Stimulated activated CD4-positive, alpha-beta T cell treated with anti-CD3 and anti-CD28 coated beads, Interleukin-4, amount 100 ng/mL, for 4 hours (primary cell): ENCODE data around the gene MICAL3.
A peak's percentile ranks its signal among the peaks of the same experiment; 100 is the strongest.

Source experiments
- DNase-seq, 2 experiments: peaks; one replicate each; pipeline ENCODE4 v3.0.0-alpha.2; 2020

The MICAL3 gene

DNA sequence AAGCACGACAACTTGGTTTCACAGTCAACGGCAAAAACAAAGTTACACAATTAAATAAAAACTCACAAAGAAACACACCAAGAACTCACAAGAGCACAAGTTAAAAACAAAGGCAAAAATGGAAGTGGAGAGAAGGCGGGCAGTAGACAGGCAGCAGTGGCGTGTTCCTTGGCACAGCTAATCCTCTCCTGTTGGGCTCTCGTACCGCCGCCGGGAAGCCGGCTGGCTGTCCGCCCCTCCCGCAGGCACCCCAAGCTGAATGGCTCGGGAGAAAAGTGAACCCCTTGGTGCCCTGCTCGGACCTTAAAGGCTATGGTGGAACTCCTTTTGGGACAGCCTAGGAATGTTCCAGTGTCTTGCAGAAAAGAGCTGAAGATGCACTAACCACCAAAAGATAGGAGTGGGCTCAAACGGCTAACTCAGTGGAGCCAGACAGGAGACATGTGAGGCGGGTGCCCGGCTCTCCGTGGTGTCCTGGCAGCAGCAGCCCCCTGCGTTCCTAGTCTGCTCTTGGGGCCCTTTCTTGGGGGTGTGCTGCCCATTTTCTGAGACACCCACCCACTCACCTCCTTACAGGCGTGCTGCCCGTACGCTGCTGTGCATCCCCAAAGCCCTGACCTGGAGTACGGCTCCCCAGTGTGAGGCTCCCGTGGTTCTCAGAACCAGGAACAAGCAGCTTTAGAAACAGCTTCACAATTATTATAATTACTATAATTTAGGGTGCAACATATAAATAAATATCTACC is 164.0 kb downstream of the MICAL3 start:
- DNase-seq = no peak

GRCh38 chr22:17858033-17858432 is 166.3 kb downstream of the MICAL3 start:
- DNase-seq = no peak

DNA sequence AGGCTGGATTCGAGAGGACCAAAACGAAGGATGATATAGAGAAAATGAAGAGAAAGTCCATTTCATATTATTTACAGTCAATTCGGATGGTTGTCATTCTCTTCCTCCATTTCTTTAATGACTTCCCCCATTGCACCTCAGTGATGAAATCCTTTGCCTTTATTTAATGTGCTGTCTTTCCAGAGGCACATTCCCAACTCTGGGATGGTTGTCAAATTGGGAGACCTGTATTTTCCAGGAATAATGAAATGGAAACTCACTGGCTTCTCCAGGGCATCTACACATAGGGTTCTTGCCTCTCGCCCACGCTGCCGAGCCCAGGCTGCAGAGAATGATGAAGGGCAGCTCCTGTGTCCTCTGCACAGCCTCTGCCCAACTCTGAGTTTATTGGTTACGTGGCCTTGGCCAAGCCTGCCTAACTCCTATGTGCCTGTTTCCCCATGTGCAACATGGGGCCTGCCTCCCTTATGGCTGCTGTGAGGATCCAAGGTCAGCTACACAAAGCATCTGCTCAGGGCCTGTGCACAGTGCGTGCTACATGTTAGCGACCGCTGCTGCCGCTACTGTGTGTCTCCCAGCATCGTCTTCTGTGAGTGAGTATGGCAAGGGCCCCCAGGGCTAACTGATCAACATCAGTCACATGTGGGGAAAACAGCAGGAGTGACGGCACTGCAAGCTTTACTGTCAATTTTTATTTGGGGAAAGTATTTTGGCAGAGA is 168.6 kb downstream of the MICAL3 start:
- DNase-seq = no peak

GRCh38 chr22:17853073-17853472 is 171.3 kb downstream of the MICAL3 start:
- no peak for DNase-seq

DNA sequence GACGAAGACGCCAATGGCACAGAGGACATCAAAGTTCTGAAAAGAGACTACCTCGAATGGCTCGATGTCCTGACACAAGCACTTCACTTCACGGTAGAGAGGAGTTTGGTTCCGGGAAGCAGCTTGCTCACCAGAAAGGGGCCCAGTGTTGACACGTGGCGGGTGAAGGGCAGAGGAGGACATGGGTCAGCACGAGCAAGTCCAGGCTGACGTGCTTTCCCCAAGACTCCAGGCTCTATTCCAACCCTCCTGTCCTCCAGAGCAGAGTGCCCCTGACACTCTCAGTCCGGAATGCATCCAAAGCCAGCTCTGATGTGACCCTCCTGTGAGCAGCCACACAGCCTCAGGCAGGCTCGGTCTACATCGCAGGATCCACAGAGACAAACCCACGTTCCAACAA is 172.6 kb downstream of the MICAL3 start:
- DNase-seq = no peak

DNA sequence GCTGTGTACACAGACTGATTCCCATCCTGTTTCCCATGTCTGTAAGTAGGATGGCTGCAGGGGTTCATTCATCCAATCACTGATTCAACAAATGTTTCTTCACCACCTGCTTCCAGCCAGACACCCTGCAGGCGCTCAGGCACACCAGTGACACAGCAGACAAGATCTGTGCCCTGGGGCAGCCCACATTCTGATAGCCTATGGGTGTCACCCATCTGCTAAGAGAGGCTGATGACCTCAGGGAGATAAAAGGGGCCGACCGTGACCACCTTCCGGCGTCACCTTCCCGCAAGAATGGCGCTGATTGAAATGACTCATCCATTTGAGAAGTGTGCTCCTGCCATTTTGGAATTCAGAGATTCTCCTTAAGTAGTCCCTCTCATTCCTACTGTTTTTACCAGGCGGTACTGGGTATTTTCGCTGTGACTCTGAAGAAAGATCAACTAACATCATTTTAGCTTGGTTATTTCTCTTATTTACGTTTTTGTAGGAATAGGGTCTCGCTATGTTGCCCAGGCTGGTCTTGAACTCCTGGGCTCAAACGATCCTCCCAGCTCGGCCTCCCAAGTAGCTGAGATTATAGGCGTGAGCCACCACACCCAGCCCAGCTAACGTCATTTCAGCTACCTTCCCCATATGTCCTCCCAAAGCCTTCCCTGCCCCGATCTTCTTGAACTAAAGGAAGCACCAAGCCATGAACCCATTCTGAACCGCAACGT is 176.8 kb downstream of the MICAL3 start:
- DNase-seq = no peak

- DNase-seq = no peak
Measured at GRCh38 chr22:17846326-17846992, 177.9 kb downstream of the MICAL3 start.

DNA sequence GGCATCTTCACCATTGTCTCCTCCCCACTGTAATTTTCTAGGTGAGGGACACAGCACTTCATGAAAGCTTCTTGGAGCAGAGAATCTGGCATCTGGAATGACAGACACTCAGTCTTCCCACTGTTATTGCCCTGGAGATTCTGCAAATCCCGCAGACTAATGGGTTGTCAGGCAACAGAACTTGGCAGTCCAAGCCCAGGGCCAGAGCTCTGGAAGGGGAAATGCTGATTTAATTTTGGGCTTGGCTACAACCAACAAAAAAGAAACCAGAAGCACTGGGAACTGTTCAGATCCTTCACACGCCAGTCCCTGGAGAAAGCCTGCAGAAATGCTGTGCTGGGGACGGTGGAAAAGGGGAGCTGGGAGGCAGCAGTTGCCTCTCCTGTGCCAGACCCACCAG is 178.6 kb downstream of the MICAL3 start:
- DNase-seq = no peak

DNA sequence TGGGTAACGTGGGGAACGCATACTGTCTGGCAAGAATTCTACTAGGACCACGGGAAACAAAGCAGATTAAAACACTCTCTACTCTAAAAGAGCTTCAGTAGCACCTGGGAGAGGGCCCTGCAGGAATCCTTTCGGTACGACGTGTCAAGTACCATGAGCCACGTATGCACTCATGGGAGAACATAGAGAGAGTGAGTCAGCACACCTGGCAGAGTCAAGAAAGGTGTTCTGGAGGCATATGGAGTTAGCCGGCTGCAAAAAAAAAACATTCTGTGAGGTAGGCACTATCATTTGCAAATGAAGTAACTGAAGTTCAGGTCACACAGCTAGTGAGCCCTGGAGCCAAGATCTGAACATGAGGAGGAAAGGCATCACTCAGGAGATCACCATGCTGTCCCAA is 179.0 kb downstream of the MICAL3 start:
- no peak for DNase-seq

DNA sequence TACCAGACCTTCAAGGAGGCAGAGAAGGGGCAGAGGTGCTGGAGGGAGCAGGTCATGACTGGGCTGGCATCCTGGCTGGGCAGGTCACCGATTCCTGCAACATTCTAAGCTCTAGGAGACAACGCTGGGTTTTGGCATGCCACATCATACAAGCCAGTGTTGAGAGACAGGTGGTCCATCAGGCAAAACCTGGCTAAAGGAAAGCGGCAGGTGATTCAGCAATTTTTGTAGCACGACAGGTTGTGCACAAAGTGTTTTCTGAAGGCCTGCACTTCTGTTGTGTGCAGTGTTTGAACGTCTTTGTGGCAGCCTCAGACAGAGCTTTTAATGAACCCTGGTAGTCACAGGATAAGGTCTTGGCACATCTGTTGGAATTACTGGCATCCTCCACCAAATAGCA is 180.2 kb downstream of the MICAL3 start:
- no peak for DNase-seq

- peak; percentile 4 to 42 for DNase-seq
Measured at GRCh38 chr22:17842386-17842785, 182.0 kb downstream of the MICAL3 start.

DNA sequence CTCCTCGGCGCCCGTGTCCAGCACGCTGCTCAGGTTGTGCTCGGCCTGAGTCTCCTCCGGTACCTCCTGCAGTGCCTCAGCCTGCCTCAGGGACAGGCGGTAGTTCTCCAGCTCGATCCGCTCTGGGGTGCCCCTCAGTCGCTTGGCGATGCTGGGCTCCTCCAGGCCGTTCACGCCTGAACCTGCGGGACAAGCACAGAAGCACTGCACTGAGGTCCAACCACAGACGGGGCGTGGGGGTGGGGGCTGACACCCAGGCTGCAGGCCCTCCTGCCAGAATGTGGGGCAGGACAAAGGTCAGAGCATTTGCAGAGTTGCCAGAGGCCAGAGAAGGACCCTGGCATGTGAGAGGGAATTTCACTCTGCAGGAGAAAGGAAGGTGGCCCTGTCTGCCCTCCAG is 182.5 kb downstream of the MICAL3 start:
- no peak for DNase-seq

DNA sequence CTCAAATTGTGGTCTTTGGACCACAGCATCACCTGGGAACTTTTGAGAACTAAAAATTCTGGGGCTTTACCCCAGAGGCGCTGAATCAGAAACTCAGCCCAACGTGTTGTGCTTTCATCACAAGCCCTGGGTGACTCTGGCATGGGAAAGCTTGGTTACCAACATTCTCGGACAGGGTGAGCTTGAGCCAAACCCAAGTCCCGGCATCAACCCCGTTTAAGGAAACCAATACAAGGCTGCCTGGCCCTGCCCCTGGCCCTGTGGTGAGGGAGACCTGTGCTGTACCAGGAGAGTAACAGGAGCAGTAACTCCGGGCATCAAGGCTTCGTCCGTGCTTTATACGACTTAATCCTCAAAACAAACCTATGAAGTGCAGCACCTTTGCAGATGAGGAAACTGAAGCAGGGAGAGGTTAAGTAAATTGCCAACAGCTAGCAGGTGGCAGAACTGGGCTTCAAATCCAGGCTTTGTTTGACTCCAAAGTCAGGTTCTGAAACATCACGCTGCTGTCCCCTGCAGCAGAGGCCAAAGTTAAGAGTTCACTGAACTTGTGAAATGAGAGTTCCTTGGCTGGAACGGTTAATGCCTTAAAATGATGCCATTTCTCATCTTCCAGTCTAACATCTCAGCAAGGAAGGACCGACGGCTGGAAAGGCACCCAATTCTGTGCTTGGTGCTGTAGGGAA is 186.0 kb downstream of the MICAL3 start:
- no peak for DNase-seq

DNA sequence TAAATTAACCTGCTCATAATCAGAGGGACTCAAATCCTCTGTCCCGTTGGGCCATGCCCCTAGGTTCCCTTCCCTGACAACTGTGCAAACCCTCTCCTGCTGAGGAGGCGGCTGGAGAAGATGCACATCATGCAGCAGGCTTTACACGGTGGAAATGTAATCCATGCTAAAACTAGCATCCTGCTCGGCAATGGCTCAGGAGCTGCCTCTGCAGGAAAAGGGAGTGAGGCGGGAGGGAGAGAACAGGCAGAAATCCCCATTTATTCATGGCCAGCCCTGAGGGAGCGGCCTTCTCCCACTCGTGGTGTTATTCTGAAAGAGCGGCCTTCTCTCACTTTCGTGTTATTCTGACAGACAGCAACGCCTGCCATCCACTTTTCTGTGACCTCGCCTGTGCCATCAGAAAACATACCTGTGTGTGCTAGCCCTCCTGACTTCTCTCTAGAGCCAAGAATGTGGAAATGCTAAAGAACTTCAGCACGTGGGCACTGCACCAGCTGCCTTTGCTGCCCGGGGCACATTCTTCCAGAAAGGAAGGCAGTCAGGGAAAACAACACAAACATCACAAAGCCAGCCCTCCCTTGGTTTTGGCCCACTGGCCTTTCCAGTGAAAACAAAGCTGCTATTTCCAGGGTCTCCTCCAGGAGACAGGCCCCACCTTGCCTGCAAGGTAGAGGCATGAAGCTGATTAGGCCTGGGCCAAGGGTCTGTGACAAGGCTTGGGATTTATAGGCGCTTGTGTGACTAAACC is 187.2 kb downstream of the MICAL3 start:
- no peak for DNase-seq

DNA sequence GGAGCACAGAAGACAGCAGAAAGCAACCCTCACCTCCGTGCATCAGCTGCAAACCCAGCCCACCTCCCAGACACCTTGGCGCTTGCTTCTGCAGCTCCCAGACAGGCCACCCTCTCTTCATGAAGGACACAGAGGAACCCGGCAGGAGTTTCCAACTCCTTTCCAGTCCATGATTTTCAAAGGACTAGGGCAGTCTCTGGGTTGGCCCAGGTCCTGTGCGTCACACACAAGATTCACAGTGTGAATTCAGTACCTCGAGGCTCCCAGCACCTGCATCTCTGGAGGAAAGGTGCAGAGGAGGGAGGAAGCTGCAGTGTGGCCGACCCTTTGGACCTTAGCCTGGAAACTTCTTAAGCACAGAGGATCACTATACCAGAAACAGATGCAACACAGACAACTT is 189.1 kb downstream of the MICAL3 start:
- no peak for DNase-seq

DNA sequence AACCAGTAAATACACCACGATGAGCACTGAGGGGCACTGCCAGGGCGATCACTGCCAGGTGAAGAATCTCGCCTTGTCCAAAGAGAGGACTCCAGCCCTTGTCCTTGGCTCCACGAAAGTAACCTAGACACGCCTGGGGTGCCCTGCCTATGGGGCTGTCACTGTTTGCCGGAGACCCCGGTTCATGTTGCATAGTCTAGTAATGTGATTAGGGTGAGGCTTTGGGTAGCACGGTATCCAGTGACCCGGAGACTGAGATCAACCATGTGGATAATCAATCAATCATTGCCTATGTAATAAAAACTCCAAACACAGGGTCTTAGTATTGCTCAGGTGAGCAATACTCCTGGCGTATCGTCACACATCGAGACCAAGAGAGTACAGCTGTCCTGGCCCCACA is 190.9 kb downstream of the MICAL3 start:
- DNase-seq = no peak

DNA sequence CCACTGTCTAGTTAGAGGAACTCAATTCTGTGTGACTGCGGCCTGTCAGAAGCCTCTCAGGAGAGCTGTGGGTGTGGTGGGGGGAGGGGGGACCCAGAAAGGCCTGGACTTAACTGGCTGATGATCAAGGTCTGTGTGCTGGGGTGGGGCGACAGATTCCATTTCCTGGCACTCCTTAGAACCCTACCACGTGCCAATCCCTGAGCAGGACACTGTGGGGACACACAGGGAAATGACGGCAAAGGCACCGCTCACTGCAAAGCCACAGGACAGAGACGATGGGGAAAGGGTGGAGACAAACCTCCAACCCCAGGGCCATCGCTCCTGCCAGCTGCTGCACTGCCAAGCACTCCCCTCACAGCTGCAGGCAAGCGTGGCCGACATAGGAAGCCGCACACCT is 191.7 kb downstream of the MICAL3 start:
- DNase-seq = no peak

GRCh38 chr22:17831501-17832251 is 192.7 kb downstream of the MICAL3 start:
- DNase-seq = no peak

- DNase-seq = peak; percentile 66 to 75
Measured at GRCh38 chr22:17830043-17830961, 194.1 kb downstream of the MICAL3 start.

DNA sequence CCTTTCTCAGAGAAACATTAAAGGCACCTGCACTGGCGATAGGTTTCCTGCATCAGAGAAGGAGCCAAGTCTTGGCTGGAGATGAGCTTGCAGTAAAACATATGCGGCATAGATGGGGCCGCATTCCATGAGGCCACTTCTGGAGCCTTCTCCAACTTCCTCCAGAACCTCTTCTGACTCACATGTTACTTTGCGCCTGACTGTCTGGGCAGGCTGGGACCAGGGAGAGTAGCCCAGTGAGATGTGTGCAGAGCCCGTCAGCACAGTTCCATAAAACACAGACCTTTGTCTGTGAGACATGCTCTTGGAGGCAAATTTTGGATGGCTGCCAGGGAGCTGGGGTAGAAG is 194.7 kb downstream of the MICAL3 start:
- DNase-seq = no peak
